RCC 7860 (cell line): ENCODE data around the gene ZCCHC8.
"Not testable (repeated sequence)": the region's sequence is repeated elsewhere in the genome, so short reads cannot be mapped to it uniquely, and the experiment has no call there.

ENCODE experiments used
- DNase-seq: peaks from one replicate; pipeline ENCODE4 v3.0.0-alpha.2; 2015; ENCODE audit warnings: low spot score
- FAIRE-seq: peaks from 2 replicates; lab custom pipeline; 2012; peaks lifted over from hg19 to GRCh38; lab: Jason Lieb, UNC

ZCCHC8 gene

GRCh38 chr12:122473543-122474323 lies 27.0 kb downstream of the ZCCHC8 start:
- FAIRE-seq (no peak), DNase-seq (no peak)

DNA sequence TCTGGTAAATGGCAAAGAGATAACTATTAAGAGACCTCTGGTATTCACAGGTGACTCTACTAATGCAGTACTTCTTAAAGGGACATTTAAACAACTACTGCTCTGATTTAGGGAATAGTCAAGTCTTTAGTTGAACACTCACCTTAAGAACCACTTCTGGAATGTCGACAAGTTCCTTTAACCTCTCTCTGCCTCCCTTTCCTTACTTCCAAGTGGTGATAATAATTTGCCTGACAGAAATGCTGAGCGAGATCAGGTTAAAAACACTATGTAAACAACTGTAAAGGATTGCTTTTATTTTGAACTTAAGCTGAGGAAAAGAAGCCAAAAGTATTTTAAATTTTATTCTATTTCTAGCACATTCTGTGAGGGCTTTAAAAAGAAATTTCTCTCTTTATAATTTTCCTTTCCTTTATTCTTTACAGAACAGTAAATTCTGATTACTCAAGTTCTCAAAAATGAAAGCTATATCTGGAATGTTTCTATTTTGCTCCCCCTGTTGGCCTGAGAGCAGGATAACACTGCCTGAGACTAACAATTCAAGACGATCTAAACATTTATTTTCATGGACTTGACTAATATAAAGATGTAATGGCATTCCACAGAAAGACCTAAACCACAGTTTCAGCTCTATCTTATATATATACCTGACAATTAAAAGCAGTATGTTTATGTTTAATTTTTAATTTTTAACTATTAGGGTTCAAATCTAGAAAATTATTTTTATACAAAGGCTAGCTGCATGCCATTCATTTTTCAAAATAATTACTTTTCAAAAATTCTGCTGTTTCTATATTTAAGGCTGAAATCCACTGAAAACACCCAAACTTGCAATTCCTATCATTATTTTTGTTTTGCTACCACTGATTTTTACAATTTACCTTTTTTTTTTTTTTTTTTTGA lies 29.2 kb downstream of the ZCCHC8 start:
- DNase-seq (peak; percentile 53), FAIRE-seq (peak; percentile 81)

DNA sequence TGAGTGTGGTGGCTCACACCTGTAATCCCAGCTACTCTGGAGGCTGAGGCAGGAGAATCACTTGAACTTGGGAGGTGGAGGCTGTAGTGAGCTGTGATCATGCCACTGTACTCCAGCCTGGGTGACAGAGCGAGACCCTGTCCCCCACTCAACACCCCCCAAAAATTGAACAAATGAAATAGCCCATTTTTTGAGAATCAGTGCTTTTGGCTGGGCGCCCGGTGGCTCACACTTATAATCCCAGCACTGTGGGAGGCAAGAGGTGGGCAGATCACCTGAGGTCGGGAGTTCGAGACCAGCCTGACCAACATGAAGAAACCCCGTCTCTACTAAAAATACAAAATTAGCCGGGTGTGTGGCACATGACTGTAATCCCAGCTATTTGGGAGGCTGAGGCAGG lies 30.2 kb downstream of the ZCCHC8 start:
- DNase-seq, FAIRE-seq: not testable (repeated sequence)

DNA sequence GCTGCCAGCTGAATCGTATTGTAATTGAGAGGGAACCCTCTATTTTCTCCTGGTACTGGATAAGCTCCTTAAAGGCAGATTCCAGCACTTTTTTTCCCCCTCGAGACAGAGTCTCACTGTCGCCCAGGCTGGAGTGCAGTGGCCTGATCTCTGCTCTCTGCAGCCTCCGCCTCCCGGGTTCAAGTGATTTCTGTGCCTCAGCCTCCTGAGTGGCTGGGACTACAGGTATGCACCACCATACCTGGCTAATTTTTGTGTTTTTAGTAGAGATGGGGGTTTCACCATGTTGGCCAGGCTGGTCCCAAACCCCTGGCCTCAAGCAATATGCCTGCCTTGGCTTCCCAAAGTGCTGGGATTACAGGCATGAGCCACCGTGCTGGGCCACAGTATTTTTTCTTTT lies 30.9 kb downstream of the ZCCHC8 start:
- FAIRE-seq: not testable (repeated sequence)

DNA sequence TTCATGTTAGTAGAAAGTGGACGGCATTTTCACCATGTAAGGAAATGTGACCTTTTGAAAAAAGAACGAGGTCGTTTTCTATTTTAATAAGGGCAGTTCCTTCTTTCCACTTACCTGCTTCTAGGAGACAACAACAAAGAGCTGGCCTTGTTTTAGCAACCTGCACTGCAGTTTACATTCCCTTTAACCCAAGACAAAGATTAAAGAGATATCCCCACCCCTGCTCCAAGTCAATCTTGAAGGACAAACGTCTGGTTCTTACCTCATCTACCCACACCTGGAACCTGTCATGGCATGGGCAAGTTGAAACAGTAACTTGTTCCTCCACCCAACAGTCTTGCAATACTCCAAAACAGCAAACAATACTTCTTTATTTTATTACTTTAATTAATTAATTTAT lies 32.7 kb downstream of the ZCCHC8 start:
- FAIRE-seq (no peak), DNase-seq (no peak)

More for the DNA sequence above, 30.9 kb downstream of the ZCCHC8 start:
- DNase-seq: not testable (repeated sequence)

DNA sequence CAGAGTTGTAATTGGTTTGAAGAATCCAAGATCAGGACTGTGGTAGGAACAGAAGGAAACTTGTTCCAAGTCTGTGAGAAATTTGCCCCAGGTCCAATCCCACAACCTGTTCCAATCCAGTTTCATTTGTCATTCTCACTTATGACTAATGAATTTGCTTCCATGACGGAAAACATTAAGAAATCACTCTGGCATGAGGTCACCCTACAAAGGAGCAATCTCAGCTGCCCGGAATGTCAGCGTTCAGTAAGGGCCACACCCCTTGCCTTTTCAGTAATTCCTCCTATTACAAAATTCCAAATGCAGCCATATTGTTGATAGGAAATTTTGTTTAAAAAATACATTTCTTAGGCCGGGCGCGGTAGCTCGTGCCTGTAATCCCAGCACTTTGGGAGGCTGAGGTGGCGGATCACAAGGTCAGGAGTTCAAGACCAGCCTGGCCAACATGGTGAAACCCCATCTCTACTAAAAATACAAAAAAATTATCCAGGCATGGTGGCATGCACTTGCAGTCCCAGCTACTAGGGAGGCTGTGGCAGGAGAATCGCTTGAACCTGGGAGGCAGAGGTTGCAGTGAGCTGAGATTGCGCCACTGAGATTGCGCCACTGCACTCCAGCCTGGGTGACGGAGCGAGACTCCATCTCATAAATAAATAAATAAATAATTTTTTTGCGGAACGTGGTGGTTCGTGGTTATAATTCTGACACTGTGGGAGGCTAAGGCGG lies 36.3 kb downstream of the ZCCHC8 start:
- FAIRE-seq (peak; percentile 54), DNase-seq (peak; percentile 91)

GRCh38 chr12:122460641-122461040 lies 40.1 kb downstream of the ZCCHC8 start:
- DNase-seq (no peak), FAIRE-seq (no peak)

DNA sequence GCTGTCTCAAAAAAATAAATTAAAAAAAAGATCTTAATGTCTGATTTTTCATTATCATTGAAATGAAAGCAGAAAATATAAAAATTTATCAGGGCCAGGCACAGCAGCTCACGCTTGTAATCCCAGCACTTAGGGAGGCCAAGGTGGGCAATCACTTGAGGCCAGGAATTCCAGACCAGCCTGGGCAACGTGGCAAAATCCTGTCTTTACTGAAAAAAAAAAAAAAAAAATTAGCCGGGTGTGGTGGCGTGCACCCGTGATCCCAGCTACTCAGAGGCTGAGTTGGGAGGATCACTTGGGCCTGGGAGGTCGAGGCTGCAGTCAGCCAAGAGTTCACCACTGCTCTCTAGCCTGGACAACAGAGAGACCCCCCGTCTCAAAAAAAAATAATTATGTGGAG lies 40.7 kb downstream of the ZCCHC8 start:
- DNase-seq: no peak
- no peak for FAIRE-seq

- peak; percentile 60 for FAIRE-seq
- peak; percentile 69 for DNase-seq
These were observed 41.5 kb downstream of the ZCCHC8 start for GRCh38 chr12:122459211-122459610.

- no peak for DNase-seq
- FAIRE-seq: no peak
These were observed 42.4 kb downstream of the ZCCHC8 start for GRCh38 chr12:122458105-122459035.

GRCh38 chr12:122457627-122458026 lies 43.1 kb downstream of the ZCCHC8 start:
- FAIRE-seq (no peak), DNase-seq (no peak)

- FAIRE-seq (no peak), DNase-seq (no peak)
These were observed 46.0 kb downstream of the ZCCHC8 start for GRCh38 chr12:122454739-122455138.

GRCh38 chr12:122454250-122454721 lies 46.4 kb downstream of the ZCCHC8 start:
- DNase-seq (no peak), FAIRE-seq (no peak)

DNA sequence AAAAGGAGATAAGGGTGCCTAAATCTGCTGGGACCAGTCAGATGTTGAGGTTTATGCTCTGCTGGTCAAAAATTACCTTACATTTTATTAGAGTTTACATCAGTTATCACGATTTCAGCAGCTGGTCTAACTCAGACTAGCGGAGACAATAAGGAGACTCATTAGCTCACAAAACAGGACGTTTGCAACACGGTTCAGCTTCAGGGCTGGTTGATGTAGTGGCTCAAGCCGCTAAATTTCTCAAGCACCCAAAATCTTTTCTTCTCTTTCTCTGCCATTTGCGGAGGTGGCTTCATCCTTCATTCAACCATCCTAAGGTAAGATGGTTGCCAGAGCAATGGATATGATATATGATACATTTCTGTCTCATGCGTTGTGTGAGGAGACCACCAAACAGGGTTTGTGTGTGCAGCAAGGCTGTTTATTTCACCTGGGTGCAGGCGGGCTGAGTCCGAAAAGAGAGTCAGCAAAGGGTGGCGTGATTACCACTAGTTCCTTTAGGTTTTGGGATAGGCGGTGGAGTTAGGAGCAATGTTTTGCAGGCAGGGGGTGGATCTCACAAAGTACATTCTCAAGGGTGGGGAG lies 47.9 kb downstream of the ZCCHC8 start:
- DNase-seq: no peak
- no peak for FAIRE-seq

DNA sequence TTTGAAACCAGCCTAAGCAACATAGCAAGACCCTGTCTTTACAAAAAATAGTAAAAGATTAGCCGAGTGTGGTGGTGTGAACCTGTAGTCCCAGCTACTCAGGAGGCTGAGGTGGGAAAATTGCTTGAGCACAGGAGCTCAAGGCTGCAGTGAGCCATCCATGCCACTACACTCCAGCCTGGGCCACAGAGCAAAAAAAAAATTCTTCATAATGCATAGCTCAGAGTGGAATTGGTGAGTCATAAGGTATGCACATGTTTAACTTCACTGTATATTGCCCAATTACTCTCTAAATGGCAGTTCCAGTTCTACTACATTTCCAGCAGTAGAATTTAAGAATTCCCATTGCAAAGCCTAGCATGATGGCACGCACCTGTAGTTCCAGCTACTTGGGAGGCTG lies 51.4 kb downstream of the ZCCHC8 start:
- peak; percentile 49 for DNase-seq
- FAIRE-seq: no peak

DNA sequence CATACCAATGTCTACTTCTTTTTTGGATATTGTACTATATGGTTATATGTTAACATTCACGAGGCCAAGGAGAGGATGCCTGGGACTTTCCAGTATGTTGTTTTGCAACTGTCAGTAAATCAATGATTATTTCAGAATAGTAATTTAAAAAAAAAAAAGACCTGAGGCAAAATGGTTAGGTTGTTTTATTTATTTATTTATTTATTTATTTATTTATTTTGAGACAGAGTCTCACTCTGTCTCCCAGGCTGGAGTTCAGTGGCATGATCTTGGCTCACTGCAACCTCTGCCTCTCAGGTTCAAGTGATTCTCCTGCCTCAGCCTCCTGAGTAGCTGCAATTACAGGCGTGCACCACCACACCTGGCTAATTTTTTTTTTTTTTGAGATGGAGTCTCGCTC lies 52.9 kb downstream of the ZCCHC8 start:
- FAIRE-seq, DNase-seq: not testable (repeated sequence)

DNA sequence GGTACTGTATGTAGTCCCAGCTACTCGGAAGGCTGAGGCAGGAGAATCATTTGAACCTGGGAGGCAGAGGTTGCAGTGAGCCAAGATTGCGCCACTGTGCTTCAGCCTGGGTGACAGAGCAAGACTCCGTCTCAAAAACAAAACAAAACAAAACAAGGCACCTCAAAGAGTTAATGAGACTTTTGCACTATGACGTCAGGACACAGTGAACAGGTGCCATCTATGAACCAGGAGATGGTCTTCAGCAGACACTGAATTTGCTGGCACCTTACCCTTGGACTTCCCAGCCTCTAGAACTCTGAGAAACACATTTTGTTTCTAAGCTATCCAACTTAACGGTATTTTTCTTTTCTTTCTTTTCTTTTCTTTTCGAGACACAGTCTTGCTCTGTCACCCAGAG lies 54.3 kb downstream of the ZCCHC8 start:
- DNase-seq: not testable (repeated sequence)

DNA sequence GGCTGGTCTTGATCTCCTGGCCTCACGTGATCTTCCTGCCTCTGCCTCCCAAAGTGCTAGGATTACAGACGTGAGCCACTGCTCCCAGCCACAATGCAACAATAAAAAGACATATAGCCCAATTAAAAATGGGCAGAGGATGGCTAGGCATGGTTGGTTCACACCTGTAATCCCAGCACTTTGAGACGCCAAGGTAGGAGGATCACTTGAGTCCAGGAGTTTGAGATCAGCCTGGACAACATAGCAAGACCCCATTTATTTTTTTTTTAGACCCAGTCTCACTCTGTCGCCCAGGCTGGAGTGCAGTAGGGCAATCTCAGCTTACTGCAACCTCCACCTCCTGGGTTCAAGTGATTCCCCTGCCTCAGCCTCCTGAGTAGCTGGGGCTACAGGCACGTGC lies 56.7 kb downstream of the ZCCHC8 start:
- not testable (repeated sequence) for FAIRE-seq, DNase-seq

More for the DNA sequence above, 54.3 kb downstream of the ZCCHC8 start:
- not testable (repeated sequence) for FAIRE-seq

- FAIRE-seq, DNase-seq: not testable (repeated sequence)
These were observed 61.9 kb downstream of the ZCCHC8 start for GRCh38 chr12:122438822-122439221.
